HG03457 (cell line): ENCODE results near the gene DCC.

ENCODE experiments used
- ATAC-seq: cut with Tn5 transposase; IDR thresholded peaks from one replicate; pipeline ENCODE4 v1.9.1; 2021; ENCODE audit warnings: moderate number of reproducible peaks; ENCODE audit not compliant: unreplicated experiment

DCC gene

DNA sequence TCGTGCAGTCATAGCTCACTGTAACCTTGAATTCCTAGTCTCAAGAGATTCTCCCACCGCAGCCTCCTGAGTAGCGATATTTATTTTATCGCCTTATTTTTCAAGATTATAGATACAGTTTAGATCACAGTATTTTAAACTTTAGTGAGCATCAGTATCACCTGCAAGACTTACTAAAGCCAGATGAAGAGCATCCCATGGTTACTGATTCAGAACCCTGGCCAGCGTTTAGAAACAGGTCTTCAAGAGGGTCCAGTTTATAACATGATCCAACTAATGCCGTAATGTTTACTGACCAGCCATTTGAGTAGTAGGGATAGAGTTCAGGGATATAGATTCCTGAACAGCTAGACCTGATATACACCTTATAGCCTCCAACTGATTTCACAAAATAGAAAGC is 146.1 kb downstream of the DCC start:
- ATAC-seq, result no peak

- ATAC-seq, result no peak
Measured at GRCh38 chr18:52489396-52490306, 149.7 kb downstream of the DCC start.

- no peak for ATAC-seq
Measured at GRCh38 chr18:52496426-52496825, 156.4 kb downstream of the DCC start.

GRCh38 chr18:52499016-52499415 is 159.0 kb downstream of the DCC start:
- ATAC-seq, result no peak

DNA sequence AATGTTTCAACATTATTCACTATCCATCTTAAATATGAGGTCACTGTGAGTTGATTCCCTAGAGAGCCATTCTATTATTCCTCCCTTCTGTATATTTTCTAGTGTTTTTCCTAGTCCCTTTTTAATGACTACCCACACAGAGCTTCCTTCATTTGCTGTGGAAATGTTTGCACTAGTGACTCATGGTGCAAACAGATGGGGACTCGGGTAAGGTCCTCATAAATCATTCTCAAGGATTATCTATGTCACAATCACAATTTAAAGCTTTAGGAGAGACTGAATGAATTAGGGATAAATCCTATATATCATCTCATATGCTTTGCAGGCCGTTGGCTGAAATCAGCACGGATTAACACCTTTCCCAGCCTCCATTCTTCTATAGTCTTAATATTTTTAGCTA is 159.6 kb downstream of the DCC start:
- no peak for ATAC-seq

DNA sequence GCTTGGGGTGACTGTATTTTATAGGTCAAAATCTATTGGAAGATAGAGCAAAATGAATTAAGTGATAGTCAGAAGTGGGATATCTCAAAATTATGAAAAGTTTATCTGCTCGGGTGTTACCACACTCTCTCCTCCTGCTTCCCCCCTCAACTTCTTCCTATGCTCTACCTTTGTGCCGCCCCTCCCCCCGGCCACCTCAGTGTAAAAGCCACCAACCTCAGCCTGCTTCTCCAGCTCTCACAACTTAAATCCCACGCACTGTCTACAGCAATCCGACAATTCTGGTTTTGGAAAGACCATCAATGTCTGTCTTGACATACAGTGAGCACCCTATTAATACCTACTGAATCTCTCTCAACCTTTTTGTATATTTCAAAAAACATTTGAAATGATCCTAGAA is 164.6 kb downstream of the DCC start:
- ATAC-seq, result no peak

GRCh38 chr18:52510139-52510538 is 170.1 kb downstream of the DCC start:
- ATAC-seq, result no peak

GRCh38 chr18:52518086-52518485 is 178.1 kb downstream of the DCC start:
- ATAC-seq, result no peak

DNA sequence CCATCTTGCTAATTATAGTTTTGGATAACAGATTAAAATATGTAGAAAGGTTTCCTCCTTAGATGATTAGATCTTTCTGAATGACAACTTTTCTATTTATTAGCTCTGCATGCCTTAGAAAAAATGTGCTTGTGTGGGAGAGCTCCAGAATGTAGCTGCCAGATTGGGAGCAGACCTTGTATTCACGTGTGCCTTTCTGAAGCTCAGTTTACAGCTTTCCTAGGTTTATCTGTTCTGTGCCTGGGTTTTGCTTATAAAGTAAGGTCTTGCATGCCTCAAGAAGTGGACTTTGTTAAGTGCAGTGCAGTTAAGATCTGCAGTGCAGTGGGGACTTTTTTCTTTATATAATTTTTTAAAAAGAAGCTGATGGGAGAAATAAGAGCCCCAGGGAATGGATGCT is 179.0 kb downstream of the DCC start:
- no peak for ATAC-seq

DNA sequence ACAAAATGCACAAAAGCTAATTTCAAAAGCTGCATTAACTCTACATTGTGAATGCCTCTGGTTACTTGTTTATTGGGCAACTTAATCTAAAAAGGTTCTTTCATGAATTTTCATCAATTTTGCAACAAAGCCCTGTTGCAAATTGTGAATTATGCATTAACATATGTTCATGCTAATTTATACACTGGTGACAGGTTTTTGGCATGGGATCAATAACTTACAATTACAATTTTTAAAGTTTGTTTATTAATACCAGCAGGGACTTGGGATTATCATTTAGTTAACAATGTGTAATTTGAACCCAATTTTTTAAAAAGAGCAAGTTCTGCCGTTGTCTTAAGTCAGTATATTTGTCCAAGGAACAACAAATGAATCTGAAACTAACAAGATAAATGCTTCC is 183.6 kb downstream of the DCC start:
- ATAC-seq, result no peak

DNA sequence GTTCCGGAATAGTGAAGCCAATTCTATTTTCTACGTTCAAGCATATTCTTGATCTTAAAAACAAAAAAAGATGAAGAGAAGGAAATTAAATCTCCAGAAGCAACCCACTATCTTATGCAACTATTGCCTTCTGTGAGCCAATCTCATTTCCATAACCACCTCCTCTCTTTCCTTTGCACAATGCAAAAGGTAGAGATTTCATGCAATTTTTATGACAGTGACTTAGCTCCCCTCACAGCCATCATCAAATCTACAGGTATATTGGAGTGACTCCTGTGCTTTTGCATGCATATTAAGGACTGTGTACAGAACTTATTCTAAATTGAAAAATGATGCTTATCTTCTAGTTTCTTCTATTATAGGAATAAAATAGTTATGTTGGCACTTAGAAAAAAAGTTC is 191.8 kb downstream of the DCC start:
- ATAC-seq, result no peak

DNA sequence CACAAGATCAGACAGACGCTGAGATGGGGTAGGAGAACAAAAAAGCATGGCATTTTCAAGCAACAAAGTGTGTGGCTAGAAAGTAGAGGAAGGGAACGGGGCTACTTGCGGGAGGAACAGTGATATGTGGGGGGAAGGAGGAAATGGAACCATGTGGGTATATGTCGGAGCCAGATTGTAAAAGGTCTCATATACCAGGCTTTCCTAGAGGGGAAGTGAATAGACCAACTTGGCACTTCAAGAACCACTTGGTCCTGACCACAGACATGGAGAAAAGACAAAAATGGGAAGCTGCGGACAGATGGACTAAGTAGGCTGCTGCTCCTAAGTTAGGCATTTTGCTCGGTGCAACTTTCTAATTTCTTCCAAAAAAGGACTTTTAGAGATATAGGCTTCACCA is 196.0 kb downstream of the DCC start:
- no peak for ATAC-seq

- ATAC-seq, result no peak
Measured at GRCh38 chr18:52537261-52537660, 197.3 kb downstream of the DCC start.

GRCh38 chr18:52541056-52541455 is 201.1 kb downstream of the DCC start:
- ATAC-seq, result no peak

- ATAC-seq, result no peak
Measured at GRCh38 chr18:52544086-52544485, 204.1 kb downstream of the DCC start.

GRCh38 chr18:52546686-52547346 is 206.8 kb downstream of the DCC start:
- no peak for ATAC-seq

- ATAC-seq, result no peak
Measured at GRCh38 chr18:52553441-52553840, 213.4 kb downstream of the DCC start.

- no peak for ATAC-seq
Measured at GRCh38 chr18:52554180-52554579, 214.2 kb downstream of the DCC start.

DNA sequence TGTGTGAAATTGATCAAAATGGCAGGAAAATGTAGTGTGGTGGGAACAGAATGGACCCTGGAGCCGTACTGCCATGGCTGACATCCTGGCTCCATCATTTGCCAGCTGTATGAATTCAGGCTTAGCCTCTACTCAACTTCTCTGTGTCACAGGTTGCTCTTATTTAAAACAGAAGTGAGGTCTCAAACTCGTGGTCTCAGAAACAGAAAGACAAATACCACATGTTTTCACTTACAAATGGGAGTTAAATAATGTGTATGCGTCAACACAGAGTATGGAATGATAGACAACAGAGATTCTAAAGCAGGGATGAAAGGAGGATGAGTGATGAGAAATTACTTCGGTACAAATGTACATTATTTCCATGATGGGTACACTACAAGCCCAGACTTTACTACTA is 227.4 kb downstream of the DCC start:
- ATAC-seq, result no peak

DNA sequence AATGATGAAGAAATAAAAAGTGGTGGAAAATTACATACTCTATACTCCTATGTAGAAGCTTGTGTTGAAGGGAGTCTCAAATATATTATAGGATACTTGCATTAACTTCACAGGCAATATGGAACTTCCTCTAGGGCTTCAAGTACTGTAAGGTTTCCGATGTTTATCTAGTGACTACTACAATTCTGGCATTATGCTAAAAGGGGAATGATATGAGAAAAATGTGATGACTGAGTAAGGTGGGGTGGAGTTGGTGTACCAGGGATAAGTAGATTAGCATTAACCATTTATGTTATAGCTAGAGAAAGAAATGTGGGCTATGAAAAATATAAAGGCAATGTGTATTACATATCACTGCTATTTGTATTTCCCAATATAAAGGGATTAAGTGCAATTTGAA is 229.5 kb downstream of the DCC start:
- ATAC-seq, result no peak

- no peak for ATAC-seq
Measured at GRCh38 chr18:52570975-52571374, 231.0 kb downstream of the DCC start.
